IPS-15b (cell line): ENCODE data around the gene AP5Z1.

Source experiments
- H3K27me3 ChIP-seq: one replicate; pipeline ENCODE4 v1.6.1; 2013; ENCODE audit warnings: low read length; ENCODE audit not compliant: control insufficient read depth, insufficient read depth
- H3K36me3 ChIP-seq: one replicate; pipeline ENCODE4 v1.6.1; 2013; ENCODE audit warnings: low read length; ENCODE audit not compliant: control insufficient read depth, insufficient read depth
- H3K4me1 ChIP-seq: one replicate; pipeline ENCODE4 v1.6.1; 2013; ENCODE audit warnings: mild to moderate bottlenecking, low read length; ENCODE audit not compliant: control insufficient read depth, insufficient read depth
- H3K4me3 ChIP-seq: one replicate; pipeline ENCODE4 v1.5.1; 2013; ENCODE audit warnings: low read depth, low read length
- H3K9ac ChIP-seq: one replicate; pipeline ENCODE4 v1.6.1; 2013; ENCODE audit warnings: low read depth, mild to moderate bottlenecking, low read length
- H3K9me3 ChIP-seq: one replicate; pipeline ENCODE4 v1.6.1; 2013; ENCODE audit warnings: mild to moderate bottlenecking, low read length; ENCODE audit not compliant: control insufficient read depth, insufficient read depth

The AP5Z1 gene

DNA sequence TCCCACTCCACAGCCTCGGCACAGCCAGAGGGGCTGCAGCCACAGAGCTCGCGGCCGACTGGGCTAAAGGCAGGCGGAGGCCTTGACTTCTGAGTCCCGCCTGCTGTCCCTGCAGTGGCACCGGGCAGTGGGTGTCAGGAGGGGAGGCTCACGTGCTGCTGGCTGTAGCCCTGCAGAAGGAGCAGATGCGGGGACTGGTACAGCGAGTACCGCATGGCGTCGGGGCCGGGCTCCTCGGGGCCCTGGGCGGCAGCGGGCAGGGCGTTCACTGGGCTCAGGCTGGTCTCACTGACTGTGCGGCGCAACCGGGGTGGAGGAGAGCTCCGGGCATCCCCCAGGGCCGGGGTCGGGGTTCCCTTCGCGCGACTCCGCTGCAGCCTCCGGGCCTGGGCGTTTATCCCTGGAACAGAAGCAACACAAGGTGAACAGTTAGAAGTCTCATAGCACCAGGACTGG is 60.8 kb downstream of the AP5Z1 start:
- no peaks in the 10 kb centered on the region for H3K9me3 ChIP-seq
- no peaks in the 10 kb centered on the region for H3K36me3 ChIP-seq
- H3K4me3 ChIP-seq, result no peak overlapping the region
- H3K4me1 ChIP-seq, result no peaks in the 10 kb centered on the region
- H3K9ac ChIP-seq, result no peak overlapping the region
- H3K27me3 ChIP-seq, result no peaks in the 10 kb centered on the region

DNA sequence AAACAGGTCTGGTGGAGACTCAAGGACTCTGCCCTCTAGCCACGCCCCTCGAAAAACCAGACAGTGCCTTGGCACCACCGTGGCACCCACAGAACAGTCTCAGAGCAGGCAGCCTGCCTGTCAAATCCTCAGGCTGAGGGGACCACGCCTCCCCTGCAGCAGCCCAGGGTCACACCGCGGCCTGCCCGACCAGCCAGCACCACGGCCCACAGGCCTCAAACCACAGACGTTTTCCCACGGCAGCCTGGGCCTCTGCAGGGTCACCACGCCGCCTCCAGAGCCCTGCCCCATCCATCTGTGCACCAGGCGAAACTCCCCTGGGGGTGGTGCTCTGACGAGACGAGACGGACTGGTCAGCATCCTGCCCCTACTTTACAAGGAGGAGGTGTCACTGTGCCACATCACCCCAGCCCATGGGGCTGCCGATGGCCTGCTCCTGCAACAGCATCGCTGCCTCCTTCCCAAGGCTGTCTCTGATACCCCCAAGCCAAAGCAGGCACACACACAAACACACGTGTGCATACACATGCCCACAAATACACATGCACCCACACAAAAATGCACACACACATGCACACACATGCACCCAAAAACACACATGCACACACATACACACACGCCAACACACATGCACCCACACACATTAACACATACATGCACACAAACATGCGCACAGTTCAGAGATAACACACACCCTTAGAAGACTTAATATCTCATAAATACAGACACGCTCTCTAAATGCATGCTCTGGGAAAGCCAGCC is 61.8 kb downstream of the AP5Z1 start:
- Histone ChIP-seq H3K9ac (no peak overlapping the region), H3K36me3 (no peaks in the 10 kb centered on the region), H3K27me3 (no peaks in the 10 kb centered on the region), H3K4me3 (no peak overlapping the region), H3K4me1 (no peaks in the 10 kb centered on the region), H3K9me3 (no peaks in the 10 kb centered on the region)

DNA sequence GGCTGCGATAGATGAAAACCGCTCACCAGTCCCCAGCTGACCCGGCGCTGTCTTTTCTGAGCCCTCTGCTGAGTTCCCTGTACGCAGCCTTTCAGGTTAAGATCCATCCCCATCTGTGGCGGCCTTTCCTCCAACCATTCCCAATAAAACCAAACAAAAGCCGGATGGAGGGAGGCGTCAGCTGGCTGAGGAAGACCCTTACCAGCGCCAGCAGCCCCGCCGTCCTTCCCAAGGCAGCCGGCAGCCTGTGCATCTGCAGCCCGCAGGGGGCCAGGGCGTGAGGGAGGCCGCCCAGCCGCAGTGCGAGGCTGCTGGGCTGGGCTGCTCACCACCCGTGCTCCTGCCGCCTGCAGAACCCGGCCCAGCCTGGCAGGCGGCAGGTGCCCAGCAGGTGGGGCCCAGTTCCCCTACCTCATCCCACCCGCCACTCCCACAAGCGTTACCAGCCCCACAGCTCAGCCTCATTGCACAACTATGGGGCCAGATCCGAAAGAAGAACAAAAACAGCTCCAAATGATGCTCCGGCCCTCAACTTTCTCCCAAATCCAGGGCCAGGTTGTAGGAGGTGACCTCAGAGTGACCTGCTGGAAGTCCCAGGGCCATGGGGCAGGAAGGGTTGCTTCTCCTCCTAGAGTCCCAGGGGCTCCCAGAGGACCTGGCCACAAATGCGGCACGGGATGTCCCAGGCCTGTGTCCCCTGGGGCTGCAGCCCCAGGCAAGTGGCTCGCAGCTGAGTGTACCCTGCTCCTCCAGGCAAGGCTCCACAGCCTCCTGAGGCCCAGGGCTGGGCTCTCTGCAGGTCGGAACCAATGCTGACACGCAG is 62.6 kb downstream of the AP5Z1 start:
- no peak overlapping the region for H3K4me3 ChIP-seq
- no peaks in the 10 kb centered on the region for H3K4me1 ChIP-seq
- H3K9me3 ChIP-seq, result no peaks in the 10 kb centered on the region
- no peaks in the 10 kb centered on the region for H3K27me3 ChIP-seq
- no peaks in the 10 kb centered on the region for H3K36me3 ChIP-seq
- no peak overlapping the region for H3K9ac ChIP-seq

DNA sequence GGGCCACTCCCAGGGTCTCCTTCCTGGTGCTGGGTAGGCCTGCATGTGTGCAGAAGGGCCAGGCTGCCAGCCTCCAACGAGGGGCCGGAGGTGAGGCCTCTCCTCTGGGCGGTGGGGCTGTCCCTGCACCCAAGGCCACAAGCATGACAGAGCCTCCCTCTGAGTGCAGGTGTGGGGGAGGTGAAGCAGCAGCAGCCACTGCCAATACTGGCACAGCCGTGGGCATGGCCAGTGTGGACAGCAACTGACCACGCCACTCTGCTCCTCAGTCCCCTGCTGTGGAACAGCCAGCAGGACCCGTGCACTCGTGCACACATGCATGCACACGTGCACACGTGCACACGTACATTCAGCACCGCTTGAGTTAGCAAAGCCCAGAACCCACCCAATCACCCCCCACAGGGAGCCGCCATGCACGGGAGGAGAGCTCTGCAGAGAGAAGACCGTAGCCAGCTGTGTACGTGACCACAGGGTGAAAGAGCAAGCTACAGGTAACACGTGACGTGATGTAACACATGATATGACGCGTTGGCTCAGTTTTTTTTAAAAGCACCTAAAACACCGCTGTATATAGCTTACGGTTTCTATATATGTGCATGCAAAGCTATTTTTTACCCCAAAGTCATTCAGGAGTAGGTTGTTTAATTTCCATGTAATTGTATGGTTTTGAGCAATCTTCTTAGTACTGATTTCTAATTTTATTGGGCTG is 63.4 kb downstream of the AP5Z1 start:
- no peak overlapping the region for H3K9ac ChIP-seq
- H3K36me3 ChIP-seq, result no peaks in the 10 kb centered on the region
- no peaks in the 10 kb centered on the region for H3K4me1 ChIP-seq
- no peaks in the 10 kb centered on the region for H3K9me3 ChIP-seq
- no peak overlapping the region for H3K4me3 ChIP-seq
- H3K27me3 ChIP-seq, result no peaks in the 10 kb centered on the region

DNA sequence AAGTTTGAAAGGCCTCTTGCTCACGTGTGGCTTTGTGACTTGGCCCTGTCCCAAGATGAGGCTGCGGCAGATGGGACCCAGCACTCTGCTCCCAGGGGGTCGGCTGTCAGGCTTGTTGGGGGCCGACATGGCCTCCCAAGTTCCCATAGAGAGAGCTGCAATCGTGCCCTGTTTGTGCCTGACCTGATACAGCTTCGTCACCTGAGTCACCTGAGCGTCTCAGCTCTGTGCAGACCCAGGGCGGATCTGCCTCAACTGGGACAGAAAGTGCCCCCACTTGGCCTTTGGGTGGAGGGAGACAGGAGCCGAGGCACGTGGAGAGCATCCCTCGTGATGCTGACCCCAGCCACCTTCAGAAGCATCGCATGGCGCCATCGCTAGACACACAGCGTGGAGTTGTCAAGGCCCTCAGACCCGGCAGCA is 64.7 kb downstream of the AP5Z1 start:
- H3K27me3 ChIP-seq, result no peaks in the 10 kb centered on the region
- H3K9me3 ChIP-seq, result no peaks in the 10 kb centered on the region
- no peak overlapping the region for H3K4me3 ChIP-seq
- H3K9ac ChIP-seq, result no peak overlapping the region
- no peaks in the 10 kb centered on the region for H3K4me1 ChIP-seq
- H3K36me3 ChIP-seq, result no peaks in the 10 kb centered on the region
